ENCODE data around the gene SLC22A23.
"Not testable (repeated sequence)": the region's sequence is repeated elsewhere in the genome, so short reads cannot be mapped to it uniquely, and the experiment has no call there.

The SLC22A23 gene

DNA sequence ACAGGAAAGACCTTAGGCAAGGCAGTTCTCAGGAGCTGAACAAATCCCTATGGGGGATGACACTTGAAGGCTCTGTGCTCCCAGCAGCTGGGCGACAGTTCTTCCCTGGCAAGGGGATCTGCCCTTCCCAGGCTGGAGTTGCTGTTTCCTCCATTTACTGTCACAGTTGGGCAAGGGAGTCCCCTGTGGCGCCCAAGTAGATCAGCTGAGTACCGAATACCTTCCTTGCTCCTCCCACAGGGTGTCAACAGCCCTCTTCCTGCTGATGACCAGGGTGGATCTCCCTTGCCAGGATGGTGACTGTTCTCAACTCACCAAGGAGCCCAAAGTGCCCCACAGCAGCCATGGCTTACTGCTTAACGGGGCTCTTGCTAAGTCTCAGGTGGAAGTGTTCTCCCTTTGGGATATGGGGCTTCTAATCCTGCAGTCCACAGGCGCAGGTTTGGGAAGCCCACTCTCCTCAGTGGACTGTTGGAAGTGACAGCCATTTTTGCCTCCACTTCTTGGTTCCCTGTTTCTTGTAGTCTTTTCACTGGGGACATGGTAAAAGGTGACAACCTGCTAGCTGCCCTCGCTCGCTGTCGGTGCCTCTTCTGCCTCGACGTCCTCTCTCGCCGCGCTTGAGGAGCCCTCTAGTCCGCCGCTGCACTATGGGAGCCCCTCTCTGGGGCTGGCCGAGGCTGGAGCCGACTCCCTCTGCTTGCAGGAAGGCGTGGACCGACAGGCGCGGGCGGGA is 203.8 kb downstream of the SLC22A23 start:
- Histone ChIP-seq H3K27me3 (ENCODE audit: insufficient read depth, low read length) (no peaks in the 10 kb centered on the region), H3K9me3 (ENCODE audit: low read length) (no peaks in the 10 kb centered on the region), H3K36me3 (ENCODE audit: insufficient read depth, low read length) (no peaks in the 10 kb centered on the region), H3K4me1 (ENCODE audit: insufficient read depth, low read length) (peaks cover 19% of the 10 kb centered on the region), H2AFZ (ENCODE audit: low read depth, low read length) (no peak overlapping the region), H3K4me3 (ENCODE audit: low read length) (no peak overlapping the region)

DNA sequence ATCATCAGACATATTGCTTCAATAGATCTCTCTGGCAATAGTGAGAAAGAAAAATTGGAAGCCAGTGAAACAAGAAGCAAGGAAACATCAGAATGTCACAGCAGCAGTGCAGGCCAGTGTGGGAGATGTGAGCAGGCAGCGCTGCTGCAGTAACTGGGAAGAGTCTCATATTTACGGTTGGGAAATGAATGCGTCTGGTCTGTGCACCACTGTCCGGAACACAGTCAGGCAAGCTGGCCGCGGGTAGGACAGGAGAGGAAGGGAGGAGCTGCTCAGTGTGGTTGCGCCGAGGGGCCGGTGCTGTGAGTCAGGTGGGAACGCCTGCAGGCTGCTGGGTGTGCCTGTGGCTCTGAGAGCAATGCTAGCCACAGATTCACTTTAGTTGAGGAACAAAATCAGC is 204.5 kb downstream of the SLC22A23 start:
- Histone ChIP-seq H3K36me3 (ENCODE audit: insufficient read depth, low read length) (no peaks in the 10 kb centered on the region), H3K27me3 (ENCODE audit: insufficient read depth, low read length) (no peaks in the 10 kb centered on the region), H3K9me3 (ENCODE audit: low read length) (no peaks in the 10 kb centered on the region), H3K4me1 (ENCODE audit: insufficient read depth, low read length) (peaks cover 26% of the 10 kb centered on the region), H3K4me3 (ENCODE audit: low read length) (no peak overlapping the region), H2AFZ (ENCODE audit: low read depth, low read length) (no peak overlapping the region)

DNA sequence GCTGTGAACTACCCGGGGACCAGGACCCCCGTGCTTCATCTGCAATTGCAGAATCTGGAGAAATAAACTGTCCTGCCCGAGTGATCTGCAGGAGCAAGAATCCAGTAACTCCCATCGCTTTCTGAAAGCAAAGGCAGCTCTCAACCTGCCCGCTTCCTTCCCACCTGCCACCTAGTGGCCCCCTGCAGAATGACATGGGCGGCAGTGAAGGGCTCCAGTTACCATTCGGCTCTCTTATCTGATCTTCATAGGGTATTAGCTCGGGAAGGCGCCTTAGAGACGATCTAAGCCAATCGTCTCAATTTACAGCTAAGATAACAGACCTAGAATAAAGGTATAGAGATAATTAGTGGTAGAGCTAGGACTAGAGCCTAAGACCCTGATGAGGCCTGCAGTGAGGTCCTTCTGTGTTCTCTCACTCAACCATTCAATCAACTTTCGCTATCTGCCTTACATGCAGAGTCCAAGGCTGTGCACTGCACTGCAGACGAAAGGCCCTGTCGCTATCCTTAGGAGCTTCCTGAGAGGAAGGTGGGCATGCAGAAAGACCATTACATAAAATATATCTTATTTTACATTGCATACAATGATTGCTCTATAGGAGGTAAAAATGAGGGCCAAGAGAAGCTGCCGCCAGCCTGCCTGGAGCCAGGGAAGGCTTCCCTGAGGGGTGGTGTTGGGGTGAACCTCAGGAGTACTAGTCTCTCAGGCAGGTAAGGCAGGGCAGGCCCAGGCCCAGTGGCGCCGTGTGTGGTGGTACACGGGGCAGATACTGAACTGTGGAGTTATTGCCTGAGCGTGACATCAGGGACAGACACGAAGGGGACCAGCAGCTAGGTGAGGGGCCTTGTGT is 205.2 kb downstream of the SLC22A23 start:
- H3K27me3 ChIP-seq (ENCODE audit: insufficient read depth, low read length): no peaks in the 10 kb centered on the region
- no peaks in the 10 kb centered on the region for H3K9me3 ChIP-seq (ENCODE audit: low read length)
- H3K4me1 ChIP-seq (ENCODE audit: insufficient read depth, low read length): peaks cover 30% of the 10 kb centered on the region
- H2AFZ ChIP-seq (ENCODE audit: low read depth, low read length): no peak overlapping the region
- H3K4me3 ChIP-seq (ENCODE audit: low read length): no peak overlapping the region
- no peaks in the 10 kb centered on the region for H3K36me3 ChIP-seq (ENCODE audit: insufficient read depth, low read length)

DNA sequence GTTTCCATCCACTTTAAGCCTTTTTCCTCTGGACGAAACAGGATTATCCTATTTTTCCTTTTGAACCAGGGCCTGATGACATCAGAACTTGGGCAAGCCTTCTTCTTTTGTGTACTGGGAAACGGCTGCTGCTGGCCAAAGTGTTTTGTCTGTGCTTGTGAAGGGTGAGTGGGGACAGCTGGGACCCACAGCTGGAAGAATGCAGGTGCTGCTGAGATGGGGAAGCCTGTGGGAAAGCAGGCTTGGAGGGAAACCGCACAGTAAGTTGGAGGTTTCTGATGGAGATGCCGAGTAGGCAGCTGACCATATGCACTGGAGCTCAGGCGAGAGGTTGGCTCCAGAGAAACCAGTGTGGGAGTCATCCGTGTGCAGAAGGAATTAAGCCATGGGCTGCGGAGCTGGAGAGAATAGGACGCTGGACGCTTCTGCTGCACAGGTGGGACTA is 206.6 kb downstream of the SLC22A23 start:
- peaks cover 30% of the 10 kb centered on the region for H3K4me1 ChIP-seq (ENCODE audit: insufficient read depth, low read length)
- H3K4me3 ChIP-seq (ENCODE audit: low read length): no peak overlapping the region
- no peak overlapping the region for H2AFZ ChIP-seq (ENCODE audit: low read depth, low read length)
- peaks cover 3% of the 10 kb centered on the region for H3K36me3 ChIP-seq (ENCODE audit: insufficient read depth, low read length)
- H3K9me3 ChIP-seq (ENCODE audit: low read length): no peaks in the 10 kb centered on the region
- H3K27me3 ChIP-seq (ENCODE audit: insufficient read depth, low read length): no peaks in the 10 kb centered on the region

DNA sequence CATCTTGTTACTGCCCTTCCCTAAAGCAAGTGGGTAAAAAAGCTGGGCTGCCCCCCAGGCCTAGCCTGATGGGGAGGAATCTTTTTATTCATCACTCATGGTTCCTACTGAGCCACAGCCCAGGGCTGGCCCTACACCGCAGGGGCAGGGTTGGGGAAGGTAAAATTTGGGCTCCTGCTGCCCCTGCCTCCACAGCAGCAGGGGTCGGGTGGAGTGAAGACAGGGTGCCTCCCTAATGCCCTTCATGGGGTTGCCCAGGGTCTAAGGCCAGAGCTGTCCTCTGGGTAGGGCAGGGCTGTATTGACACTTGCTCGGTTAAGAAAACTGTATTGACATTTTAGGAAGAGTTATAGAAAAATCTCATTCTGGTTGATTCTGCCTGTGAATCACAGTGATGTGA is 207.0 kb downstream of the SLC22A23 start:
- peaks cover 5% of the 10 kb centered on the region for H3K36me3 ChIP-seq (ENCODE audit: insufficient read depth, low read length)
- H3K4me1 ChIP-seq (ENCODE audit: insufficient read depth, low read length): peaks cover 30% of the 10 kb centered on the region
- H3K27me3 ChIP-seq (ENCODE audit: insufficient read depth, low read length): no peaks in the 10 kb centered on the region
- H3K4me3 ChIP-seq (ENCODE audit: low read length): no peak overlapping the region
- no peaks in the 10 kb centered on the region for H3K9me3 ChIP-seq (ENCODE audit: low read length)
- H2AFZ ChIP-seq (ENCODE audit: low read depth, low read length): no peak overlapping the region

DNA sequence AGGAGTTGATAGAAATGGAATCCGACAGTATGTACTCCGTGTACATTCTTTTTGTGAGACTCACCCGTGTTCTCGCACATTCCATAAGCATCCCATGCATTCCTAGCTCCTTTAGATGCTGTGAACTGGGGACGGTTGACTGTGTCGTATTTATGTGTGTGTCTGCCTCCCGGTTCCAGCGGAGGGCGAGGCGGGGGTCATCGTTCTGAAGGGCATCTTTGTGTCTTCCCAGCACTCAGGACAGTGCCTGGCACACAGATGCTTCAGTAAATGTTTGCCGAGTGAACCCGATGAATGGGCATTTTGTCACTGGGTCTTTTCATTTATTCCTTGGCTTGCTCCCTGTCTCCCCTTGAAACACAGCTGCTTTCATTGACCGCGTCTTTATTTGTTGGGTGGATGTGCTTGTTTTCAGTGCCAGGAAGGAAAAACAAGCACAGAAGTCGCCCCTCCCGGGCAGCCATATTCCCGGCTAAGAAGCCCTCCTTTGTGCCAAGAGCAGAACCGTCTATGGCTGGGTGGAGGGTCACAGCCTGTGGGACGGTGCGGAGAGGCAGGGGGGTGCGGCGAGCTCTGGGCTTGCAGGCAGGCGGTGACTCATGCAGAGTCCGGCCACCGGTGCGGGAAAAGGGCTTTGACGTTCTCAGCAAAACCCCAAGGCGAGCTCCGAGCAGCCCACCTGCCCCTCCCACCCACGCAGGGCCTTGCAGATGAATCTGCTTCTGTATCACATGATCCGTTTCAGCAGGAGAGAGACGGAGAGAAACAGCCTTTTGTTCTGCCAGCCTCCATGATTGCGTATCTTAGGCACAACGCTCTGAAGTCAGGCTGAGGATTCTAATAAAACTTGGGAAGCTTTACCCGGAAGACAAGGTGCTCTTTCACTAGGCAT is 209.3 kb downstream of the SLC22A23 start:
- no peak overlapping the region for H3K4me3 ChIP-seq (ENCODE audit: low read length)
- peak overlapping the region; percentile 17 for H2AFZ ChIP-seq (ENCODE audit: low read depth, low read length)
- peaks cover 13% of the 10 kb centered on the region for H3K36me3 ChIP-seq (ENCODE audit: insufficient read depth, low read length)
- peaks cover 33% of the 10 kb centered on the region for H3K4me1 ChIP-seq (ENCODE audit: insufficient read depth, low read length)
- no peaks in the 10 kb centered on the region for H3K27me3 ChIP-seq (ENCODE audit: insufficient read depth, low read length)
- H3K9me3 ChIP-seq (ENCODE audit: low read length): peaks cover 4% of the 10 kb centered on the region

DNA sequence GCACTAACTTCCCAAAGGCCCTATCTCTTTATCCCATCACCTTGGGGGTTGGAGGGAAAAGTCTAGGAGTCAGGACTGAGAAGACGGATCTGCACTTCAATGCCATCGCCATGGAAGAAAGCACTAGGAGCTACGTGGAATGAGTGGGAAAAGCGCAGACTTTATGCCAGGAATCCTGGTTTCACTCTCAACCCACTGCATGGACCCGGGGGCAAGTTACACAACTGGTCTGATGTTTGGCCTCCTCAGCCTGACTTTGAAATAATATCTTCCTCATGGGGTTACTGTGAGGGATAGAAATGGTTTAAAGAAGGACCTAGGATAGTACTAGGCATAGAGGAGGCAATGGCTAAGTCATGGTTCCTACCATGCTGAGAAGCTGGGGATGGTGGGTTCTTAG is 211.6 kb downstream of the SLC22A23 start:
- H3K27me3 ChIP-seq (ENCODE audit: insufficient read depth, low read length): no peaks in the 10 kb centered on the region
- no peak overlapping the region for H2AFZ ChIP-seq (ENCODE audit: low read depth, low read length)
- H3K9me3 ChIP-seq (ENCODE audit: low read length): peaks cover 4% of the 10 kb centered on the region
- H3K36me3 ChIP-seq (ENCODE audit: insufficient read depth, low read length): peaks cover 13% of the 10 kb centered on the region
- peaks cover 23% of the 10 kb centered on the region for H3K4me1 ChIP-seq (ENCODE audit: insufficient read depth, low read length)
- H3K4me3 ChIP-seq (ENCODE audit: low read length): no peak overlapping the region

DNA sequence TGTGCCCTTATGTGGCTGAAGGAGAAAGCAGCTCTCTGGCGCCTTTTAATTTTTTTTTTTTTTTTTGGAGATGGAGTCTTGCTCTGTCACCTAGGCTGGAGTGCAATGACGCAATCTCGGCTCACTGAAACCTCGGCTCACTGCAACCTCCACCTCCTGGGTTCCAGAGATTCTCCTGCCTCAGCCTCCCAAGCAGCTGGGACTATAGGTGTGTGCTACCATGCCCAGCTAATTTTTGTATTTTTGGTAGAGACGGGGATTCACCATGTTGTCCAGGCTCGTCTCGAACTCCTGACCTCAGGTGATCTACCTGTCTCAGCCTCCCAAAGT is 212.1 kb downstream of the SLC22A23 start:
- peaks cover 13% of the 10 kb centered on the region for H3K36me3 ChIP-seq (ENCODE audit: insufficient read depth, low read length)
- H3K27me3 ChIP-seq (ENCODE audit: insufficient read depth, low read length); H3K4me3 ChIP-seq (ENCODE audit: low read length); H2AFZ ChIP-seq (ENCODE audit: low read depth, low read length); H3K9me3 ChIP-seq (ENCODE audit: low read length): not testable (repeated sequence)
- H3K4me1 ChIP-seq (ENCODE audit: insufficient read depth, low read length): peaks cover 20% of the 10 kb centered on the region

DNA sequence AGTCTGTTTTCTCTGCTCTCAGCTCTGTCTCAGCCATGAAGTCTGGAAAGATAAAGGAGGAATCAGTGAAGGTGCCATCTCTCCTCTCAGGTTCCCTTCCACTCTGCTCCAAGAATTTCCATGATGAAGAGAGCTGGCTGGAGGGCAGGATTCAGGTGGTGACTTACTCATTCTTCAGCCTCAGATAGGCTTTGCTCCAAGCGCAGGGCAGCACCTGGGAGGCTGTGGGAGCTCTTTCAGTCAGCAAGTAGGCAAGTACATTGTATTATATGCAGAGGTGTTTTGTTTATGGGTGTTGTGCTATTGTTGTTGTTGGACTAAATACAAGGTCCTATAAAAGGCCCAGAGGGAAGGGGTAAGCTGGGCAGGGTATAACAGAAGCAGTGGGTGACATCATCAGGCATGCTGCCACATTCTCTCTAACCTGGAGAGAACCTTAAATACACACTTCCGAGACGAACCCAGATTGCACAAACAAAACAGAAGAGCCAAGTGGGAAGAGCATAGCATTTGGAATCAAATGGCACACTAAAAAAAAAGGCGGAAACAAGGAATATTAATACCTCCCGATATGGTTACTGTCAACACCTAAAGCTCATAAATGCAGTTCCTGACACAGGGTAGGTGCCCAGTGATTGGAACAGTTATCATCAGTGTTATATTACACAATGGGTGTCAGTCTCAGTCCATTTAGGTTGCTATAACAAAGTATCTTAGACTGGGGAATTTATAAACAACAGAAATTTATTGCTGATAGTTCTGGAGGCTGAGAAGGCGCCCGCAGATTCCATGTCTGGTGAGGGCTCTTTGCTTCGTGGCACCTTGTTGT is 212.6 kb downstream of the SLC22A23 start:
- Histone ChIP-seq H3K27me3 (ENCODE audit: insufficient read depth, low read length) (no peaks in the 10 kb centered on the region), H3K9me3 (ENCODE audit: low read length) (peaks cover 4% of the 10 kb centered on the region), H3K4me3 (ENCODE audit: low read length) (no peak overlapping the region), H3K4me1 (ENCODE audit: insufficient read depth, low read length) (peaks cover 20% of the 10 kb centered on the region), H3K36me3 (ENCODE audit: insufficient read depth, low read length) (peaks cover 13% of the 10 kb centered on the region), H2AFZ (ENCODE audit: low read depth, low read length) (no peak overlapping the region)

DNA sequence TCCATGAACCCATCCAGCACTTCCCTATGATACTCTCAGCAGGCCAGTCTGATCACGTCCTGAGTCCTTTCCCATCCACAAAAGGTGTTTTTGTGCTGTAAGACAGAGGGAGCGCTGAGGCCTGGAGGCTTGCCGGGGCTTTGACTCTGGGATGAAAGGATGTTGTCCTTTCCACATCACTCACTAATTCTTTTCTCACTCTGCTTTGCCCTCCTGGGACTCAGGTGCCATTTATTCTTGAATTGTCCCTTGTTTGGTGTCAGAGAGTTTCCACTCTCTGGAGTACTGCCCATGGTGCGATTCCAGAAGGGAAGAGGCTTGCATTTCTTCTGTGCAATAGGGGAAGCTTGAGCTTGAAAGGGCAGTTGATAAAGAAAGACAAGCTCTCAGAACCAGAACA is 214.1 kb downstream of the SLC22A23 start:
- H3K4me1 ChIP-seq (ENCODE audit: insufficient read depth, low read length): peaks cover 11% of the 10 kb centered on the region
- H3K36me3 ChIP-seq (ENCODE audit: insufficient read depth, low read length): peaks cover 13% of the 10 kb centered on the region
- H3K9me3 ChIP-seq (ENCODE audit: low read length): peaks cover 4% of the 10 kb centered on the region
- no peak overlapping the region for H3K4me3 ChIP-seq (ENCODE audit: low read length)
- no peaks in the 10 kb centered on the region for H3K27me3 ChIP-seq (ENCODE audit: insufficient read depth, low read length)
- no peak overlapping the region for H2AFZ ChIP-seq (ENCODE audit: low read depth, low read length)

DNA sequence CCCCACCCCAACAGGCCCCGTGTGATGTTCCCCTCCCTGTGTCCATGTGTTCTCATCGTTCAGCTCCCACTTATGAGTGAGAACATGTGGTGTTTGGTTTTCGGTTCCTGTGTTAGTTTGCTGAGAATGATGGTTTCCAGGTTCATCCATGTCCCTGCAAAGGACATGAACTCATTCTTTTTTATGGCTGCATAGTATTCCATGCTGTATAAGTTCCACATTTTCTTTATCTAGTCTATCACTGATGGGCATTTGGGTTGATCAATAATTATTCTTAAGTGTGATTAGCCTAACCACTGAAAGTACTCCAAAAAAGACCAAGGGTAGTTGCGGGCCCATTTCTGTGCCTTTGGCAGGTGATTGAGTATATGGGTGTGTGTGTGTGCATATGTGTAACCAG is 215.1 kb downstream of the SLC22A23 start:
- H3K36me3 ChIP-seq (ENCODE audit: insufficient read depth, low read length): peaks cover 13% of the 10 kb centered on the region
- H3K9me3 ChIP-seq (ENCODE audit: low read length); H3K4me1 ChIP-seq (ENCODE audit: insufficient read depth, low read length); H2AFZ ChIP-seq (ENCODE audit: low read depth, low read length); H3K4me3 ChIP-seq (ENCODE audit: low read length); H3K27me3 ChIP-seq (ENCODE audit: insufficient read depth, low read length): not testable (repeated sequence)

DNA sequence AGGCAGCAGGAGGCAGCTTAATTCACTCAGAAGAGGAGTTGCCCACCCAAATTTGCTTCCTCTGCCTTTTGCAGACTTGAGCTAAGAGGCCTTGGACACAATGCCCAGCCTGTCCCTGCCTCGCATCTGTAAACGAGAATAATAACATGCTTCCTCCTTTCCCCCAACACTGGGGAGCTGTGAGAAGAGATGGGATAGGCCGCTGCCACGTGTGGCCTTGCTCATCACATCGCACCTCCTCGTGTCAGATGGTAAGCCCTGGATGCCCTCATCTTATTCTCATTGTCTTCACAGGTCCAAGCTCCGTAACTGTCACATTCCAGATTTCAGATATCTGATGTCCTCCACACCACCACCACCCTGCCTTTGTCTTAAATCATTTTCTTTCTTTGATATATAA is 216.3 kb downstream of the SLC22A23 start:
- Histone ChIP-seq H3K36me3 (ENCODE audit: insufficient read depth, low read length) (peaks cover 17% of the 10 kb centered on the region), H3K27me3 (ENCODE audit: insufficient read depth, low read length) (no peaks in the 10 kb centered on the region), H3K4me3 (ENCODE audit: low read length) (no peak overlapping the region)

More for the DNA sequence above, 216.3 kb downstream of the SLC22A23 start:
- H3K9me3 ChIP-seq (ENCODE audit: low read length): peaks cover 4% of the 10 kb centered on the region
- peaks cover 3% of the 10 kb centered on the region for H3K4me1 ChIP-seq (ENCODE audit: insufficient read depth, low read length)
- H2AFZ ChIP-seq (ENCODE audit: low read depth, low read length): no peak overlapping the region
